Breast epithelium (tissue), 4 donors: ENCODE results near the gene F11R. TPM values are rescaled to one million over a fixed set of nuclear protein-coding genes. Genes with fewer than 3 reads are reported as not detected.

Experiments used
- DNase-seq, 2 donors: peaks; one replicate each; pipeline ENCODE4 v3.0.0-alpha.2; 2019; ENCODE audit warnings: low spot score in 2 of 2
- H3K27ac ChIP-seq, 2 donors: fragments of 200-600 bp; sonication (generic) in 1 of 2; one replicate each; pipeline ENCODE4 v1.5.1; 2016 to 2019; ENCODE audit warnings: mild to moderate bottlenecking in 1 of 2
- H3K27me3 ChIP-seq, 2 donors: fragments of 200-600 bp; sonication (generic) in 1 of 2; one replicate each; pipeline versions ENCODE4 v1.5.1 to v1.6.0; 2017 to 2019; ENCODE audit warnings: control low read depth in 1 of 2, mild to moderate bottlenecking in 1 of 2
- H3K36me3 ChIP-seq: fragments of 200-600 bp; one replicate; pipeline ENCODE4 v1.5.1; 2019
- H3K4me1 ChIP-seq, 2 donors: fragments of 200-600 bp; sonication (generic); one replicate each; pipeline ENCODE4 v1.5.1; 2016 to 2019; ENCODE audit warnings: control low read depth in 1 of 2
- H3K4me3 ChIP-seq, 3 donors: fragments of 200-600 bp; sonication (generic); 1 replicate in 2 of 3; 2 replicates in 1 of 3; pipeline ENCODE4 v1.5.1; 2016 to 2019; ENCODE audit warnings: mild to moderate bottlenecking in 3 of 3, moderate library complexity in 2 of 3
- H3K9me3 ChIP-seq, 2 donors: fragments of 200-600 bp; sonication (generic) in 1 of 2; one replicate each; pipeline ENCODE4 v1.5.1; 2016 to 2019; ENCODE audit warnings: control low read depth in 1 of 2
- POLR2A ChIP-seq: fragments of 450-650 bp; IDR thresholded peaks from one replicate; pipeline ENCODE4 v1.6.1; 2016; ENCODE audit warnings: antibody characterized with exemption, mild to moderate bottlenecking, moderate library complexity
- POLR2AphosphoS5 ChIP-seq, 3 donors: sonication (generic); formaldehyde crosslinking; IDR thresholded peaks; one replicate each; pipeline ENCODE4 v1.6.1; 2017; ENCODE audit warnings: antibody characterized with exemption in 3 of 3
- intact Hi-C: fragments of 100-400 bp; cut with DNase I; formaldehyde crosslinking; loops from one replicate; pipeline ENCODE4 v1.15.1; 2023; ENCODE audit warnings: low total_unique reads
- total RNA-seq, 3 donors: library from RNA; depleted of rRNA; stranded (reverse); fragments of >200 nt; gene quantifications; one replicate each; pipeline ENCODE4 v1.1.0, GENCODE V29; 2016
- TF ChIP-seq, protein P1 (sequence below), 3 donors: fragments of 450-650 bp; IDR thresholded peaks; one replicate each; pipeline ENCODE4 v1.5.1; 2016 to 2017; ENCODE audit warnings: antibody characterized with exemption in 3 of 3, mild to moderate bottlenecking in 3 of 3, moderate library complexity in 3 of 3

Gene F11R
- total RNA-seq, 3 donors from 2014 or later: 41.1 to 74.3 (median 48.8) TPM

DNA sequence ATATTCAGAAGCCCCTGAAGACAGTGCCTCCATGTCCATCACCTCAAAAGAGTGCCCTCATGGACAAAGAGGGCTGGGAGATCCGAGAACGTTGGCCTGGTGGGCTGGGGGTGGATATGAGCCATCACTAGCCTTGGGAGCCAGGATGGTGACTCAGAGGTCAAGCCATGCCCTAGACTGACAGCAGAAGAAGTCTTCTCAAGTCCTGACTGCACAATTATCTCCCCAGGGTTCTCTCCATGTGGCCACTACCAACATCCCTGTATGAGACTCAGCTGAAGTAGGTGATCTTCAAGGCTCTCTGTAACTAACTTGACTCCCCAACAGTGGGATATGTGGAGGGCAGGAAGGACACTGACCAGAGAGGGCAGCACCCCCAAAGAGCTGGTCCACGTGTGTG, 31.9 kb upstream of the F11R start:
- no peaks in the 10 kb centered on the region for H3K4me1 ChIP-seq
- TF ChIP-seq POLR2A: no peak
- TF ChIP-seq, protein P1, sequence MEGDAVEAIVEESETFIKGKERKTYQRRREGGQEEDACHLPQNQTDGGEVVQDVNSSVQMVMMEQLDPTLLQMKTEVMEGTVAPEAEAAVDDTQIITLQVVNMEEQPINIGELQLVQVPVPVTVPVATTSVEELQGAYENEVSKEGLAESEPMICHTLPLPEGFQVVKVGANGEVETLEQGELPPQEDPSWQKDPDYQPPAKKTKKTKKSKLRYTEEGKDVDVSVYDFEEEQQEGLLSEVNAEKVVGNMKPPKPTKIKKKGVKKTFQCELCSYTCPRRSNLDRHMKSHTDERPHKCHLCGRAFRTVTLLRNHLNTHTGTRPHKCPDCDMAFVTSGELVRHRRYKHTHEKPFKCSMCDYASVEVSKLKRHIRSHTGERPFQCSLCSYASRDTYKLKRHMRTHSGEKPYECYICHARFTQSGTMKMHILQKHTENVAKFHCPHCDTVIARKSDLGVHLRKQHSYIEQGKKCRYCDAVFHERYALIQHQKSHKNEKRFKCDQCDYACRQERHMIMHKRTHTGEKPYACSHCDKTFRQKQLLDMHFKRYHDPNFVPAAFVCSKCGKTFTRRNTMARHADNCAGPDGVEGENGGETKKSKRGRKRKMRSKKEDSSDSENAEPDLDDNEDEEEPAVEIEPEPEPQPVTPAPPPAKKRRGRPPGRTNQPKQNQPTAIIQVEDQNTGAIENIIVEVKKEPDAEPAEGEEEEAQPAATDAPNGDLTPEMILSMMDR (IDR thresholded peaks at IDR 0.05): no peak
- no peak for TF ChIP-seq POLR2AphosphoS5 (IDR thresholded peaks at IDR 0.05)
- intact Hi-C loops: no loop called here
- no peaks in the 10 kb centered on the region for H3K27me3 ChIP-seq
- H3K4me3 ChIP-seq: no peak overlapping the region
- no peaks in the 10 kb centered on the region for H3K36me3 ChIP-seq
- no peaks in the 10 kb centered on the region for H3K9me3 ChIP-seq
- no peak overlapping the region for H3K27ac ChIP-seq
- DNase-seq: no peak

DNA sequence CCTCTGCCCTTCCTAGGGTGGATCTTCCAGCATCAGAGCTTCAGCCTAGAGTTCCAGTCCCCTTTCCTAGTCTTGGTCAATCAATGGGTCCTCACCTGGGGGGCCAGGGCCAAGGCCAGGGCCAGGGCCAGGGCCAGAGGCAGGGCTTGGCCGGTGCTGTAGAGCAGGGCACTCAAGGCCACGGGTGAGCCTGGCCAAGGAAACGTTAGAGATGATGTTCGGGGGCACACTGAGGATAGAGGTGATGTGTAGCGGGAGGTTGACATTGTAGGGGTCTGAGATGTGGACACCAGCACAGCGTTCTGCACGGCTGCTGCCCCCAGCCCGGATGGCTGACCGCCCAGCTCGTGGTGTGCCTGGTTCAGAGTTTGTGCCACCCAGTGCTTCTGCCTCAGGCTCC, 30.3 kb upstream of the F11R start:
- Histone ChIP-seq H3K4me3 (no peak overlapping the region), H3K27me3 (no peaks in the 10 kb centered on the region), H3K36me3 (no peaks in the 10 kb centered on the region), H3K9me3 (no peaks in the 10 kb centered on the region), H3K27ac (no peak overlapping the region), H3K4me1 (no peaks in the 10 kb centered on the region)
- intact Hi-C loops: no loop called here
- DNase-seq: no peak
- TF ChIP-seq POLR2A (no peak), POLR2AphosphoS5 (IDR thresholded peaks at IDR 0.05) (no peak)
- TF ChIP-seq, protein P1 (IDR thresholded peaks at IDR 0.05): no peak

GRCh38 chr1:161048949-161049722, 28.2 kb upstream of the F11R start:
- intact Hi-C loops: no loop called here
- DNase-seq: no peak
- Histone ChIP-seq H3K27me3 (no peaks in the 10 kb centered on the region), H3K4me1 (no peaks in the 10 kb centered on the region), H3K9me3 (no peaks in the 10 kb centered on the region), H3K36me3 (no peaks in the 10 kb centered on the region), H3K27ac (no peak overlapping the region), H3K4me3 (no peak overlapping the region)
- TF ChIP-seq POLR2A (no peak), POLR2AphosphoS5 (IDR thresholded peaks at IDR 0.05) (no peak)
- TF ChIP-seq, protein P1 (IDR thresholded peaks at IDR 0.05): no peak

DNA sequence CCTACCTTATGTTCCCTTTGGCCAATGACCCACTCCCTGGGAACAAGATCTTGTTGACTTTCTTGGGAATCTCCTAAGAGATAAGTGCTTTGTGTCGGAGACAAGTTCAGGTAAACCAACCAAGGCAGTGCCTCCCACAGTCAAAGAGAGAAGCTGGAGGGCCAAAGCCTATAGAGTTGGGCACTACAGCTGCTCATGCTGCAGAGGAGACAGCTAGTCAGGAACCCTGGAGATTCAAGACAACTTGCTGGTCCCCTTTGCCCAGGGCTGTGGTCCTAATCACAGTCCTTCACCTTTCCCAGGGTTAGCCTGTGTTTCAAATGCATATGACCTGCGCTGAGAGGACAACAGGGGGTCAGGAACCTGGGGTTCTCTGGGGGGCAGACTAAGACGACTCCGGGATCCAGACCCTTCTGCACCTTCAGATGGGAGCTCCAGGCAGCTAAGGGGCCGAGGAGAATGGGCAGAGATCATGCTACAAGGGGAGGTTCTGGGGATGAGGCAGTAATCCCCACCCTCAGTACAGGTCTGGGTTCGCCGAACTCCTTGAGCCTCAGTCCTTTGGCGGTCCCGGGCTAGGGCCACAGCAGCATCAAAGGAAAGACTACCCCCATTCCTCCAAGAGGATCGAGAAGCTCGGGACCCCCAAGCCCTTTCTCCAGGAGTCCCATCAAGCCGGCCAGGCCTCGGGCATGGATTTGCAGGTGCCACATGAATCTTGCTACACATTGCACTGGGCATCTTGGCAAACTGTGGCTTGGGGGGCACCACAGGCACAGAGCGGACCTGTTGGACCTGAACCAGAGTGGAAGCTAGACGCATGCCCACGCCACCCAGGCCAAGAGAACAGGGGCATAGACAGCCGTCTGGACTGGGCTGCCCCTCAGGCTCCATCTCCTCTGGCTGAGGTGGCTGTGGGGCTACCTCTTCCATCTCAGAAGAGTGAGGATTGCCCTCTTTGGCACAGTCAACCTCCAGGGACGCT, 26.8 kb upstream of the F11R start:
- no peak overlapping the region for H3K27ac ChIP-seq
- intact Hi-C loops: no loop called here
- no peak for DNase-seq

More for the DNA sequence above, 26.8 kb upstream of the F11R start:
- no peaks in the 10 kb centered on the region for H3K27me3 ChIP-seq
- H3K9me3 ChIP-seq: no peaks in the 10 kb centered on the region
- no peaks in the 10 kb centered on the region for H3K4me1 ChIP-seq
- H3K36me3 ChIP-seq: no peaks in the 10 kb centered on the region
- TF ChIP-seq, protein P1 (IDR thresholded peaks at IDR 0.05): no peak
- TF ChIP-seq POLR2A: no peak
- no peak overlapping the region for H3K4me3 ChIP-seq
